HG03558 (cell line): ENCODE data around the gene FASTK.

Experiments used
- ATAC-seq: cut with Tn5 transposase; IDR thresholded peaks from one replicate; pipeline ENCODE4 v1.9.1; 2021; ENCODE audit warnings: moderate number of reproducible peaks; ENCODE audit not compliant: unreplicated experiment; ENCODE audit errors: extremely low read depth

The FASTK gene, protein sequence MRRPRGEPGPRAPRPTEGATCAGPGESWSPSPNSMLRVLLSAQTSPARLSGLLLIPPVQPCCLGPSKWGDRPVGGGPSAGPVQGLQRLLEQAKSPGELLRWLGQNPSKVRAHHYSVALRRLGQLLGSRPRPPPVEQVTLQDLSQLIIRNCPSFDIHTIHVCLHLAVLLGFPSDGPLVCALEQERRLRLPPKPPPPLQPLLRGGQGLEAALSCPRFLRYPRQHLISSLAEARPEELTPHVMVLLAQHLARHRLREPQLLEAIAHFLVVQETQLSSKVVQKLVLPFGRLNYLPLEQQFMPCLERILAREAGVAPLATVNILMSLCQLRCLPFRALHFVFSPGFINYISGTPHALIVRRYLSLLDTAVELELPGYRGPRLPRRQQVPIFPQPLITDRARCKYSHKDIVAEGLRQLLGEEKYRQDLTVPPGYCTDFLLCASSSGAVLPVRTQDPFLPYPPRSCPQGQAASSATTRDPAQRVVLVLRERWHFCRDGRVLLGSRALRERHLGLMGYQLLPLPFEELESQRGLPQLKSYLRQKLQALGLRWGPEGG

DNA sequence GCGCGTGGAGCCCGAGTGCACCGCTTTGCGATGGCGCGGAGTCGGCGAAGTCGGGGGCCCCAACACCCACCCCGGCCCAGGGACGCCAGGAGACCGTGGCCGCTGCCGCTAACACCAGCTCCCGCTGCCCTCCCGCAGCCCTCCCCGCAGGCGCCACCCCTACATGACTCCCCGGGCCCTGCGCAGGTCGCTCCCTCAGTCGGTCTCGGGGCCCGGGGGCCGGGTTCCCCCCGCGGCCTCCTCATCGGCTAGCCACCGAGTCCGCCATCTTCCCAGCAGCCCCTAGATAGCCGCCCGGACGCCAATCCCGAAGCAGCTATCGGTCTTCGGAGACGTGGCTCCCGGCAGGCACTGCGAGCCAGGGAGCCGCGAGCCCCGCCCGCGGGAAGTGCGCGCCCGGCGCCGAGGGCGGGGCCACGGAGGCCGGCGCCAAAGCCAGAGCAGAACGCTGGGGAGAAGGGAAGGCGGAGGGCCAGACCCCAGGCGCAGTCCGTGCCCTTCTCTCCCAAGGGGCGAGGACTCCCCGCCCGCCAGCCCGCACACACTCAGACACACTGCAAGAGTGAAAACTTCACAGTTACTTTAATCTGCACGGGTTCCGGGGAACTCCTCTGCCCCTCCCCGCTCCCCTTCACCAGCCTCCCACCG is at the start of gene FASTK:
Gene FASTK, minus strand, starts transcription at position 288 of the 648 bp plus-strand sequence. Its CDS starts 43 bp downstream, at position 245.
- peak; percentile 58 for ATAC-seq

DNA sequence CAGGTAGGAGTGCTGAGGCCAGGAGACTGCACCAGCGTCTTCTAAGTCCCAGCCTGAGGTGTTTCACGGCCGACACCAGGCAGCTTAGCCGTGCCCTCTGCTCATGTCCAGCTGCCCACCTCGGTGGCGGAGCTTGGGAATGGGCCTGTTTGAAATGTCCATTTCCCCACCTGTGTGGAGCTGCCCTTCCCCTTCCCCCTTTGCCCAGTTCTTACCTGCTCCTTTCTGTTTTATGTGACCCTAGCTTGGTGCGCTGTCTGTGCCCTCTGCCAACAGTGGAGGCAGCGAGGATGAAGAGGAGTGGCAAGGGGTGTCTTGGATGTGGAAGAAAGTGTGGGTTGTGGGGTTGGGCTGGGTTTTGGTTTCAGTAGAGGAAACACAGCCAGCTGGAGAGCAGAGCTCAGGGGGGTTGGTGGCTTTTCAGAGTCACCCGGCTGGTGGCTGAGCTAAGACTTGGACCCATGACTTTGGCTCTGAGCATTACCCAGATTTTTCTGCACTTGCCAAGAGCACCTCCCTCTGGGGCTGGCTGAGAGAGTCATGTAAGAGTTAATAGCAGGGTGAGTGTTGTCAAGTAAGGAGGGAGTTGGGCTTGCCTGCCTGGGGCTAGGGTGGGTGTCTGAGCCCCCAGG is 49.5 kb upstream of the FASTK start:
- ATAC-seq = no peak

DNA sequence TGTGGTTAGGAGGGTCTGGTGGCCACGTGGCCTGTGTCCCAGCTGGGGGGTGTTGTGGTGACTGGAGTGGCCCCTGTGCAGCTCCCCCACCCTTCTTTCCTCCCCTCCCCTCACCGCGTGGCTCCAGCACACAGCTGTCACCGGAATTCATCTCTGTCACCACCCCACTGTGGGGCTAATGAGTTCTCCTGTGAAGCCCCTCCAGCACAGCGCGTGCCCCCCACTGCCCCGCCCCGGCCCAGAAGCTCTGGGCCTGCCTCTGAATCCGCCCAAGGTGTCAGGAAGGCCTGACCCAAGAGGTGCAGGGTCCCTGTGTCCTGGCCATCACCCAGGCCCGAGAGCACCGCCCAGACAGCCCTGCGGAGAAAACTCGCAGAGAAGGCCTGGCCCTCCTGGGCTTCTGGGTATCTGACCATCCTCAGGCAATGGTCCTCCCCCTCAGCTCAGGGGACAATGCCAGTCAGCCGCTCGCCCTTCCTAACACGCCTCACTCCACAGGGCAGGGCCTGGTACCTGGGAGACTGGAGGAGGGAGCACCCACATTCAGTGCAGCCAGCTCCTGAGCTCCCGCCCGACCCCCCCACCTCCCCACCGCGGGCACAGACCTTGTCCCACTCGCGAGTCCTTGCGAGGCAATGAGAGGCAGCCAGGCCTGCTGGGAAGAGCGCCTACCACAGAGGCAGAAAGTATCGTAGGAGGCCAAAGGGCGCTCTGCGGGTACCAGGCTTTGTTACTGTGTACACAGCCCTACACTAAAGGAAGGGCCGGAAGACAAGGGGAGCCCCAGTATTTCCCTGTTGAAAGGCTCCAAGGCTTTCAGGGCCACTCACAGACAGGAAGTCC is 48.7 kb upstream of the FASTK start:
- ATAC-seq = no peak

DNA sequence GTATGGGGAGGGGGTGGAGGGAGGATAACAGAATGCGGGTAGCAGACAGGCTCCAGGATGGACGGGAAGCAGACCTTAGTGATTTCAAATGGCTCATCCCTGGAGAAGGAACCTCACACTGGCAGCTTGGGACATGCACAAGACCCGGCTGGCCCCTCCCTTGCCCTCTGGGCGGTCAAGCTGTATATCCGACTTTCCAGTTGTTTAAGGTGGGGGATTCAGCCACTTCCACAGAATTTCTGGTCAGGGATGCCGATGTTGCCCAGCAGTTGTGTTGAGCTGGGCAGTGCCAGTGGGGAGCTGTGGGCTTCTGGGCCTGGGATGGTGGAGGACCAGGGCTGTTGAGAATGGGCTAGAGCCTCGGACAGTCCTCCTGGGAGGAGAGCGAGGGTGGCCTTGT is 48.1 kb upstream of the FASTK start:
- no peak for ATAC-seq

DNA sequence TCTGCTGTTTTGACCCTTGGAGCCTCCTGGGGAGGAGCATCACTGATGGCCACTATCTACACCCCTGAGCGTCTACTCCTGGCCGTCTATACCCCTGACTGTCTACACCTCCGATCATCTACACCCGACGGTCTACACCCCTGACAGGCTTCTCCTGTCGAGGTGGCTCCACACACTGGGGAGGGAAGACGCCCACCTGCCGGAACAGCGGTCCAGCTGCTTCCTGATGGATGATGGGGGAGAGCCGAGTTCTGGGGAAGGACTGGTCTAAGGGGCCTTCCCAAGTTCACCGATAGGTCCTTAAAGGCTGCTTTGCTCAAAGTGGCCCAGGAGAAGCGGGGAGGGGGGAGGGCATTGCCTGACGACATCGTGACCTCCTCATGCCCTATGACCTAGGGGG is 47.5 kb upstream of the FASTK start:
- no peak for ATAC-seq

DNA sequence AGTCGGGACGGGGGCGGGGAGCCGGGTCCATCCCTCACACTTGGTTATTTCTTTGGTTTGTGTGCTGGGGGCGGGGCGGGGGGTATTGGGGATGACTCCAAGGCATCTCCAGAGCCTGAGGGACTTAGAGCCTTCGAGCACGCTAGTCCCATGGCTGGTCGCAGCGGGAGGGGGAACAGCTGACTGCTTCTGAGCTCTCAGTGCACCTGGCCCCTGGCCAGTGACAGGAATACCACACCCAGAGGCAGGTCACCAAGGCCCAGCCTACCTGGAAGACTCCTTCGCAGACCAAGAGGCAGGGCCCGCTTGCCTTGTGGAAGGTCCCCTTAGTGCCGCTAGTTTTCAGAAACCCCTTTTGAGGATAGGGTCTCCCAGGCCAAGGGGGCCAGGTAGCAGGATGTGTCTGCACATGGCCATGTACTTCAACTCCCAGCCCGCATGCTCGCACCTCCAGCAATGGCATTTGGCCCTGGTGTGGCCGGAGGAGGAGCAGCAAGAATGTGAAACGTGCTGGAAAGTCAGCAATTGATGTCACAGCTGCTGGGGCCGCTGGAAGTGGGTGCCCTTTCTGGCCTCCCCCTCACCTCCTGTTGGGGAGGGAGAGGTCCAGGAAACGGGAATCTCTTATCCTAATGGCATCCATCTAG is 46.0 kb upstream of the FASTK start:
- ATAC-seq = no peak

DNA sequence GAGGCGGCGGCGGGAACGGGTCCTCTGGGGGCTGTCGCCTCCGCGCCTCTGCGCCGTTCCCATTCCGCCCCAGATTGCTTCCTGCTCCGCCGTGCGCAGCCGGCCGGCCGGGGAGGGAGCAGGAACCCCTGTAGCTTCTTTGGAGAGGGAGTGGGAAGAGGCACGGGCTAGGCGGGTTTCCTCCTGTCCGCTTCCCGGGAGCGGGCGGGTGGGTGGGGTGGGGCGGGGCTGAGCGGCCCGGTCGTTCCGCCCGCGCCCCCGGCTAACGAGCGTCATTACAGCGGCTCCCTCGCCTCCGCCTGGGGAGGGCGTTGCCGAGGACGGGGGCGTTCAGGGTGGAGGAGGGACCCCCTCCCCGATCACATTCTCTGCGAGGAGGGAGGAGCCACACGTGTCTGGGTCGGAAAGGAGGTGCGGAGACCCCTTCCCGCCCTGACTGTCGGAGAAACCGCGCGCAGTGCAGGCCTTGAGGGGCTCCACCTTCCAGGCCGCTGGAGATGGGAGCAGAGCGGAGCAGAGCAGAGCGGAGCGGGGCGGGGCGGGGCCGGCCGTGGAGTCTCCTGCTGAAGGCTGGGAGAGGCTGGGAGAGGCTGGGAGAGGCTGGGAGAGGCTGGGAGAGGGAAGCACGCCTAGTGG is 45.4 kb upstream of the FASTK start:
- ATAC-seq = no peak

DNA sequence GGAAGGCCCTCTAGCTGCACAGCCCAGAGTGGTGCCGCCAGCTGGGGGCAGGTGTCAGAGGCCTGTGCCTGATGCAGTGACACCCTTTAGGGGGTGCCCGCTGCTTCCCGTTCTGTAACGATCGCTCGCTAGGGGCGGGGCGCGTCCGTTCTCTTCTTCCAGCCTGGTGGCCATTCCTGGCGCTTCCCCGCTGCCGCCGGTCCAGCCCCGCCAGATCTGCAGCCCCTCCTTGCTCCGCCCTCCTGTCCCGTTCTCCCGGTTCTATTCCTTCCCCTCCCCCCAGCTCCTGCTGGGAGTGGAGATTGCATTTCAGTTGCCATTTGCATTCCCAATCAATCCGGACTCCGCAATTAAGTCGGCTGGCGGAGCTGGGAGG is 44.8 kb upstream of the FASTK start:
- ATAC-seq = no peak

DNA sequence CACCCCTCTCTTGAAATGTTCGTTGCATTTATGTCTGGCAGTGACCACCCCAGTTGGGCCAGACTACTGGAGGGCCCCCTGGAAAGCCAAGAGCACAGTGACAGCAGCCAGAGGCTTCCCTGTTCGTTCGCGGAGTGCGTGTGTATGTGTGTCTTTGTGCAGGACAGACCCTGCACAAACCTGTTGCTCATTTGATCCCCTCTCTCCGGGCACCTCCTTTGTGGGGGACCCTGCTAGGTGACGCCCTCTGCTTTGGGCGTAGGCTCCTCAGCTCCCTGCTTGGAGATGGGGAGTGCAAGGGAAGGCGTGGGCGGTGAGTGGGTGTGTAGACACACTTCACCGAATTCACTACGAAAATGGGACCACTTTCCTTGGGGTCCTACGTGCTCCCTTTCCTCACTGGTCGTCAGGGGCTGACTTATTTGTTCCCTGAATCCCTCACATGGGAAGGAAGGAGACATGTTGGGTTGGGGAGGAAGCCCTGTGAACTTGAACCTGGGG is 44.3 kb upstream of the FASTK start:
- ATAC-seq = no peak

DNA sequence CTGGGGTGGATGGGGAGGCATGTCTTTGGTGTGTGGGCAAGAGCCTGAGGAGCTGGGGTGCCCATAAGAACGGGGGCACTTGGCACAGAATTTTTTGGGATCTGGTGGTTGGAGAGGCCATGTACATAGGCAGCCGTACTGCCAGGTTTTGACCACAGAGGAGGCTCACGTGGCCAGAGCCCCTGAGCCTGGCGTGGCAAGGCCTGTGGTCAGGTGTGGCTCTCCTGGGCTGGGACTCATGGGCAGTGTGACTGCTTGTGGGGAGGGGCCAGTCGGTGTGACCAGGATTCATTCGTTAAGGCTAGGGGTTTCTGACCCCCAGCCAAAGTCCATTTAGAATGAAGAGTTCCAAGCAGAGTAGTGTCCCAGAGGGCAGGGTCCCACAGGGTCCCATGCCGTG is 43.9 kb upstream of the FASTK start:
- ATAC-seq = no peak

DNA sequence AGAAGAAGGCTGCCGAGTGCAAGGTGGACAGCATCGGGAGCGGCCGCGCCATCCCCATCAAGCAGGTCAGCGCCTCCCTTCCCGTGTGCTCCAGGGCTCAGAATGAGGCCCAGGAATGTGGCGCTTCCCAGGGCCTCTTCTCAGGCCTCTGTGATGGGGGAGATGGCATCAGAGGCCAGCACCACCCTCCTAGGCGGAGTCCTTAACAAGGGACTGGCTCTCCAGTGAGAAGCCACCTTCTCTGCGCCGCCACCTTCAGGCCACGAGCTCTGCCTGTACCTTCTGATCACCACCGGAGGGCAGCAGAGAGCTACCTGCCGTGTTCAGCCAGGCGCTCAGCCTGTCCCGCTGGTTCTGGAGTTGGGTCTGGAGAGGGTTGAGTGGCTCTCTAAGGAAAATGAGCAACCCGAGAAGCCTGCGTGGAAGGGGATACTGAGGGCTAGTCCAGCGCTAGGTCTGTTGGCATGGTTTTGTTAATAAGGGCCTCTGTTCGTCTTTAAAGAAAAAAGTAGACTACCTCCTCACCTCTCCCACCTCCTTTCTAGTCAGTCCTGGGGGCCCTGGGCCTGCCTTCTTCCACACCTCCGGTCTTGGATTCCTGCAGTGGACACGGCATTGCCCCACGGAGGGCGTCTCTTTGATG is 43.3 kb upstream of the FASTK start:
- no peak for ATAC-seq

DNA sequence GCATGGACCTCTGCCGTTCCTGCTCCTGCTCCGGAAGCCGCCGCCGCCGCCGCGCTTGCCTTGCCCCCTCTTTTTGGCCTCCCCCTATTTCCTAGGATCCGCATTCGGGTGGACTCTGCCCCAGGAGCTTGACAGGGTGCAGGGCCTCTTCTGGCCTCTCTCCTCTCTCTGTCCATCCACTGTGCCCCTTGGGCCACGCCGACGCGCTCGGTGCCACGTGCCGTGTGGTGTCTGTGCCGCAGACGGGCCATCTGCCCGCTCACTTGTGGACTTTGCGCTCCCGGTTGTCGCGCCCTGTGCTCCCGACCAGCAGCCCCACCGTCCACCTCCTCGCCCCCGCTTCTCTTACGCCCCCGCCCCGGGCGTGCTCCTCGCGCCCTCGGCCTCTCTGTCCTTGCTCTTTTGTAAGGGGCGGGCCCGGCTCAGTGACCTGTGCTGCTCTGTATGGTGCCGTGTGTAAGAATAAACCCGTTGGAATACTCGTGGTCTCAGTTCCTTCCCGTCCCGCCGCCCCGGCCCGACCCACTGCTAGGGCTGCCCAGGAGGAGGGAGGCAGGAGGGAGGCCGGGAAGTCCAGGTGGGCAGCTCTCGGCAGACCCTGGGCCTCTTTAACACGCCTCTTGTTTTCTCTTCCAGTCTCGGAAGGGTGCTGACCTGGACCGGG is 42.7 kb upstream of the FASTK start:
- ATAC-seq = no peak

DNA sequence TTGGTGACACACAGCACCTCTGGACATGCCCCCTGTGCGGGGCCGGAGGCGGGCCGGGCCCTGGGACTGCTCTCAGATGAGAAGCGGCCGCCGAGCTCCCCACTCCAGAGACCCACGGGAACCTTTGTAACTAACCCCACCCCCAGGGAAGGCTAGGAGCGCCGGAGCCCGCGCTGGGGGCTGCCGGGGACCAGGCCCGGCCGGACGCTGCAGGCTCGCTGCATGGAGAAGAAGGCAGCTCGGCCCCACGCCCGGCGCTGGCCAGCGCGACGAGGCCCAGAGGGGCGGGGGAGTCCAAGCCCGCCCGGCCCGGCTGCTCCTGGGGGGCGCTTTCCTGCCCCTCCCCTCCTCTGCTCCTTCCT is 42.2 kb upstream of the FASTK start:
- ATAC-seq = no peak

DNA sequence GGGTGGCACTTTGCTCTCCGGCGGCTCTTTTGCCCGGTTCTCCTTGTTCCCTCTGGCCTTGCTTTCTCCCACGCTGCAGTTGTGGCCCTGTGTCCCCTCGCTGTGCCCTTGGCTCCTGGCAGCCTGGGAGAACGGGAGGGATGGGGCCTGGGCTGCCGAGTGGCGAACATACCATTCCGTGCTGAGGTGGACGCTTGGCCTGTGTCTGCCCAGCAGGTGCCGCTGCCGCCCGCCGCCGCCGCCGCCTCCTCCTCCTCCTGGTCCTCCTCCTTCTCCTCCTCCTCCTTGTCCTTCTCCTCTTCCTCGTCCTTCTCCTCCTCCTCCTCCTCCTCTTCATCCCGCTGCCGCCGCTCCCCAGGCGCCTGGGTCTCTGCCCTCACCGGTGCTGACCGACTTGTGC is 41.7 kb upstream of the FASTK start:
- ATAC-seq = no peak

DNA sequence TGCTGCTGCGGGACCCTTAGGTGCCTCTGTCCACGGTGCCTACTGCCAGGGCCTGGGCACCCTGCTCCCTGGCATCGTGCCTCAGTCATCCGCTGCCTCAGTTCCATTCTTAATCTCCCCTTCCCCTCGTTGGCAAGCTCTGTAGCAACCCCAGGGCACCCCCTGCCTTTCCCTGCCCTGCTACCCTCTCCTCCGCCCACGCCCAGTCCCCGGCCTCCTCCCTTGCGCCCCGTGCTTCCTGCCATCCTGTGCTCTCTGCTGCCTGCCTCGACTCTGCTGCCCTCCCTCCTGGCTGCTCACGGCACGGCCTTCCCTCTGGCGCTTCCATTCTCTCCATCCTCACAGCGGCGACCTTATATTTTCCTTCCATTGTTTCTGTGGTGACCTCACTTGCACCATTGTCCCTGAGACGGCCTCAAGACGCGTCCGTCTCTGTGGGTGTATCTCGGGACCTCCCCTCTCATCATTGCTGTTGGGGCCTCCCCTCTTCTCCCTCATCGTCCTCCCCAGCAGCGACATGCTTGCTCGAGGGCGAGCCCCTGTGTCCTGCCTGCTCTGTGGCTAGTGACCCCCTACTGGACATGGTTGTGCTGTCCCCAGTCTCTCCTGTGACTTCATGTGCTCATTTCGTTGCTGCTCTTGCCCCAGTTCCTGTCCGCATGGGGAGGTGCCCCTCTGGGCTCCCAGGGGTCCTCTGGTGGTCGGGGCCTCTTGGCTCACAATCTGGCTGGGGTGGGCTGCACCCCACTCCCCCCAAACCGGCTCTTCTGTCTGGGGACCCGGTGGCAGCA is 41.0 kb upstream of the FASTK start:
- no peak for ATAC-seq

DNA sequence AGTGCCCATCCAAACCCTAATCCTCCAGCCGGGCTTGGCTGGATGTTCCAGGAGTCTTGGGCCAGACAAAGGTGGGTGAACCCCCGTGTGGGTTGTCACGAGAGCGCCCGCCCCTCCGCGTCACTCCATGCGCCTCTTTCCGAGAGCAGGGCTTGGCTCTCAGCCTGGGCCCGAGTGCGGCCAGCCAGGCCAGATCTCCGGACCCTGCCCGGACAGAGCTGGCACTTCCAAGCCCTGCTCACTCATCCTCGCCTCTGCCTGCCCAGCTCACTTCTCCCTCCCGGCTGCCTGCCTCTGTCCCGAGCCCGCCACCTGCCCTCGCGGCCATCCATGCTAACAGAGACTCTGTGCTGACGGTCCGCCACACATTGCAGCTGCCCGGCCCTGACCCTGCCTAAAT is 40.3 kb upstream of the FASTK start:
- no peak for ATAC-seq

DNA sequence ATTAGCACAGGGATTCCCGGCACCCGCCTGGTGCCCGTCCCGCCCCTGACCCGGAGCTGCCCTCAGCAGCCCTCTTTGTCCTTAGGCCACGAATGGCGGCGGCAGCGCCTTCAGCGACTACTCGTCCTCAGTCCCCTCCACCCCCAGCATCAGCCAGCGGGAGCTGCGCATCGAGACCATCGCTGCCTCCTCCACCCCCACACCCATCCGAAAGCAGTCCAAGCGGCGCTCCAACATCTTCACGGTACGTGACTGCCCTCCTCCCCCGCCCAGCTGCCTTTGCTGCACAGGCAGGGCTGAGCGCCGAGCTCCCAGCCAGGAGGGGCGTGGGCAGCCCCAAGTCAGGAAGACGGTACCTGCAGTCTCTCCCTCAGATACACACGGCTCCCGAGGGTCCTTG is 39.3 kb upstream of the FASTK start:
- no peak for ATAC-seq

DNA sequence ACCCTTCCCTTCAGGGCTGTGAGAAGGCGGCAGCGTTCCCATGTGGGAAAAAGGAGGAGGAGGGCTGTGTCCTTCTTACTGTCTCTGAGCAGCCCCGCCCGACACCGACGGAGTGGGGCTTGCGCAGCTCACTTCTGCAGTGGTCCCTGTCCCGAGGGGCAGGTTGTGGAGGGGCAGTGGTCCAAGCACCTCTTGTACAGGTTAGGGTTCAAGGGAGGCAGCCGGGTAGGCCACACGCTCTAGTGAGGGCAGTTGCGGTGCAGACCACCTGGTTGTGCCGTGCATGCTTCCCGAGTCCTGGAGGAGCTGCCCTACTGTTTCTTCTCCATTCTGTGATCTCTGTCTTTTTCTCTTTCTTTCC is 38.4 kb upstream of the FASTK start:
- ATAC-seq = no peak
